PC-3 (cell line): ENCODE data around the gene CYP19A1.

Source experiments
- EZH2 ChIP-seq: fragments of 300-600 bp; sonication (generic); IDR thresholded peaks from one replicate; pipeline ENCODE4 v1.6.1; 2017; ENCODE audit warnings: antibody characterized with exemption, mild to moderate bottlenecking, low read length; ENCODE audit not compliant: unreplicated experiment
- TF ChIP-seq, protein P1 (sequence below): fragments of 300-600 bp; sonication (generic); conservative IDR thresholded peaks from 2 replicates; pipeline ENCODE4 v1.5.1; 2017; ENCODE audit warnings: antibody characterized with exemption, low read depth, mild to moderate bottlenecking, low read length

DNA sequence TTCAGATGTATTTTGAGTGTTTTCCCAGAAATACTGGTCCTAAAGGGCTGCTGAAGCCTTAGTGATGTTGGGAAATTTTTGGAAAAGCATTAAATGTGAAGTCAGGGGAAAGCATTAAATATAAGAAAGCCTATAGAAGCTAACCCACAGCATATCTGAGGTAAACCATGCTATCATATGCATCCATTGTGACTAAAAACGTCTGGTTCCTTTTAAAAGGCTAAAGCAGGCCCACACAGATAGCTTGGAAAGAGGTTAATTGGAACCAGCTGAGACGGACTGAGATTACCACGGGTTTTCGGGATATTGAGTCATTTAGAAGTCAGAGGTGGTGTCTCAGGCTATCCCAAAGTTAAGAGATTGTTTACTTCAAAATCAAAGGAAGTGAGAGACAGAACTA is 78.2 kb downstream of the CYP19A1 start:
- TF ChIP-seq, protein P1, sequence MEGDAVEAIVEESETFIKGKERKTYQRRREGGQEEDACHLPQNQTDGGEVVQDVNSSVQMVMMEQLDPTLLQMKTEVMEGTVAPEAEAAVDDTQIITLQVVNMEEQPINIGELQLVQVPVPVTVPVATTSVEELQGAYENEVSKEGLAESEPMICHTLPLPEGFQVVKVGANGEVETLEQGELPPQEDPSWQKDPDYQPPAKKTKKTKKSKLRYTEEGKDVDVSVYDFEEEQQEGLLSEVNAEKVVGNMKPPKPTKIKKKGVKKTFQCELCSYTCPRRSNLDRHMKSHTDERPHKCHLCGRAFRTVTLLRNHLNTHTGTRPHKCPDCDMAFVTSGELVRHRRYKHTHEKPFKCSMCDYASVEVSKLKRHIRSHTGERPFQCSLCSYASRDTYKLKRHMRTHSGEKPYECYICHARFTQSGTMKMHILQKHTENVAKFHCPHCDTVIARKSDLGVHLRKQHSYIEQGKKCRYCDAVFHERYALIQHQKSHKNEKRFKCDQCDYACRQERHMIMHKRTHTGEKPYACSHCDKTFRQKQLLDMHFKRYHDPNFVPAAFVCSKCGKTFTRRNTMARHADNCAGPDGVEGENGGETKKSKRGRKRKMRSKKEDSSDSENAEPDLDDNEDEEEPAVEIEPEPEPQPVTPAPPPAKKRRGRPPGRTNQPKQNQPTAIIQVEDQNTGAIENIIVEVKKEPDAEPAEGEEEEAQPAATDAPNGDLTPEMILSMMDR: no peak
- no peak for TF ChIP-seq EZH2
